GM10248 (cell line): Measurements from ENCODE around the gene EARS2.

Experiments used
- CTCF ChIA-PET: fragments of 300-600 bp; sonication (Branson Sonifier 250); formaldehyde crosslinking; extraction: SDS; loops from one replicate; lab custom pipeline; 2021; ENCODE audit warnings: antibody characterized with exemption; lab: Yijun Ruan, JAX
- POLR2A ChIA-PET: fragments of 350-650 bp; sonication (Branson Sonifier 250); formaldehyde crosslinking; extraction: SDS; loops from one replicate; lab custom pipeline; 2020; ENCODE audit warnings: antibody characterized with exemption; lab: Yijun Ruan, JAX
- DNase-seq: peaks from one replicate; pipeline ENCODE4 v3.0.0; 2012; ENCODE audit errors: extremely low spot score
- CTCF ChIP-seq: IDR thresholded peaks from 2 replicates; pipeline ENCODE4 v1.5.1; 2012; ENCODE audit warnings: mild to moderate bottlenecking, low read depth; ENCODE audit errors: extremely low read depth, missing control alignments, control extremely low read depth

EARS2 gene

GRCh38 chr16:23509782-23510163 lies 47.4 kb downstream of the EARS2 start:
- POLR2A ChIA-PET, result interaction anchor here (1.1 kb wide), 1 partner anchor 10 kb away, joined by 4 read pairs; no protein-coding TSS in a partner anchor
- CTCF ChIA-PET, result interaction anchor here (1.2 kb wide), 1 partner anchor 9 kb away, joined by 3 read pairs; no protein-coding TSS in a partner anchor
- no peak for TF ChIP-seq CTCF
- DNase-seq, result no peak

- CTCF ChIA-PET, result interaction anchor here (1.2 to 2.0 kb wide), 3 partner anchors 9 to 14 kb away, joined by 3 to 5 read pairs (median 3); no protein-coding TSS in a partner anchor
- DNase-seq, result no peak
- POLR2A ChIA-PET, result no interaction called here
- no peak for TF ChIP-seq CTCF
Observed at GRCh38 chr16:23509441-23509754, 47.8 kb downstream of the EARS2 start.

- POLR2A ChIA-PET, result interaction anchor here (0.6 kb wide), 1 partner anchor 9 kb away, joined by 3 read pairs; no protein-coding TSS in a partner anchor
- CTCF ChIA-PET, result interaction anchor here (1.2 to 2.0 kb wide), 3 partner anchors 8 to 13 kb away, joined by 3 to 5 read pairs (median 3); no protein-coding TSS in a partner anchor
- DNase-seq, result no peak
- no peak for TF ChIP-seq CTCF
Observed at GRCh38 chr16:23508589-23509440, 48.3 kb downstream of the EARS2 start.

GRCh38 chr16:23506606-23506994 lies 50.5 kb downstream of the EARS2 start:
- CTCF ChIA-PET, result interaction anchor here (0.8 to 4.7 kb wide), 12 partner anchors 10 to 71 kb away, joined by 3 to 31 read pairs (median 4); no protein-coding TSS in a partner anchor
- no peak for TF ChIP-seq CTCF
- no peak for DNase-seq
- POLR2A ChIA-PET, result interaction anchor here (0.5 kb wide), 1 partner anchor 167 kb away, joined by 3 read pairs; no protein-coding TSS in a partner anchor

GRCh38 chr16:23505671-23506605 lies 51.2 kb downstream of the EARS2 start:
- POLR2A ChIA-PET, result interaction anchor here (0.5 to 1.0 kb wide), 2 partner anchors 52 to 167 kb away, joined by 3 to 4 read pairs; partner anchors contain the start of genes EARS2 and UBFD1
- CTCF ChIA-PET, result interaction anchor here (1.0 to 4.7 kb wide), 10 partner anchors 10 to 70 kb away, joined by 3 to 31 read pairs (median 4); no protein-coding TSS in a partner anchor
- DNase-seq, result no peak
- TF ChIP-seq CTCF, result no peak

- no peak for DNase-seq
- CTCF ChIA-PET, result interaction anchor here (0.6 to 4.7 kb wide), 10 partner anchors 9 to 92 kb away, joined by 3 to 31 read pairs (median 4); no protein-coding TSS in a partner anchor
- no peak for TF ChIP-seq CTCF
- POLR2A ChIA-PET, result interaction anchor here (1.0 kb wide), 1 partner anchor 52 kb away, joined by 4 read pairs; the partner anchor contains the start of genes EARS2 and UBFD1
Observed at GRCh38 chr16:23505180-23505665, 51.9 kb downstream of the EARS2 start.
